GM19035 (cell line): ENCODE data around the gene PLET1.

Experiments used
- ATAC-seq: cut with Tn5 transposase; IDR thresholded peaks from one replicate; pipeline ENCODE4 v1.9.1; 2021; ENCODE audit not compliant: unreplicated experiment

The PLET1 gene

DNA sequence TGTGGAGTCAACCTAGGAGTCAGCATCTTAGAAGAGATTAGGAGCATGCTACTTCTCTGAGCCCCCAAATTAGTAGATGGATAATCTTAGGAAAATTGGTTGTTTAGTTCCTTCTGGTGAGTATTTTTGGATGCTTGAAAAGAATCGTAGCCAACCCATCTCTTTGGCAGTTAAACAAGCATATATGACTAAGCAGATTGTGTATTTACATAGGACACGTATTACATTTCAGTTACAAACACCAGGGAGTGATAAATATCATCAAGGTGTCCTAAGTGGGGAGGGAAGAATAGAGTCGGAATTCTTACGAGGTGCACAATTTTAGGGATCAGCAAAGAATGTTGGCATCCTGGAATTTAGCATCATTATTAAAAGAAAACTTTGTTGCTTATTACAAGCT, 13.5 kb downstream of the PLET1 start:
- ATAC-seq: no peak

GRCh38 chr11:112241486-112241885, 19.2 kb downstream of the PLET1 start:
- ATAC-seq: no peak

GRCh38 chr11:112238041-112238440, 22.6 kb downstream of the PLET1 start:
- no peak for ATAC-seq

DNA sequence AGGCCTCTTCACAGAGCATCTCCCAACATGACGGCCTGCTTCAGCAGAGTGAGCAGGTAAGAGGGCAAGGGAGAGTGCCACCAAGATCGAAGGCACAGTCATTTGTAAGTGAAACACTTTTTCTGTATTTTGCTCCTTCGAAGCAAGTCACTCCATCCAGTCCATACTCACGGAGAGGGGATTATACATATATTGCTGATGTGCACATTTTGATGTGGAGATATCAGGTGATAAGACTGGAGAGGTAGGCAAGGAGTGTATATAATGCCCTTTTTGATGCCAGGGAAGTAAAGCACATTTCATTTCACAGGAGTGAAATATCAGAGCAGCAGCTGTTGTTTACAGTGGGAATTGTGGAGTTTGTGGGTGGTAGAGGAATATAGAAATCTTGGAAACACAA, 23.2 kb downstream of the PLET1 start:
- no peak for ATAC-seq

- ATAC-seq: no peak
Measured at GRCh38 chr11:112235750-112236390, 24.8 kb downstream of the PLET1 start.

DNA sequence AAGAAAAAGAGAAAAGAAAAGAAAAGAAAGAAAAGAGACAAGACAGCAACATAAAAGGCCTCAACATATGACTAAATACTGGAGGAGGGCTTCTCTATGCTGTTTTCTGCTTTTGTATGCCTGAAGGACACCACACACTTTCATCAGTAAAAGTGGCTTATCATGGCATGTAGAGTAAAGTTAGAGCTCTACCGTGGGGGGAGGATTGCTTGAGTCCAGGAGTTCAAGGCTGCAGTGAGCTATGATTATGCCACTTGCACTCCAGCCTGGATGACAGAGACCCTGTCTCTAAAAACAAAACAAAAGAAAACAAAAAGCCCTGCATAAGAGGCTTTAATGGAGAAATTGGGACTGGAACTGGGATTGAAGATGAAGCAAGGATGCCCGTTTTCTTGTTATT, 28.7 kb downstream of the PLET1 start:
- no peak for ATAC-seq

DNA sequence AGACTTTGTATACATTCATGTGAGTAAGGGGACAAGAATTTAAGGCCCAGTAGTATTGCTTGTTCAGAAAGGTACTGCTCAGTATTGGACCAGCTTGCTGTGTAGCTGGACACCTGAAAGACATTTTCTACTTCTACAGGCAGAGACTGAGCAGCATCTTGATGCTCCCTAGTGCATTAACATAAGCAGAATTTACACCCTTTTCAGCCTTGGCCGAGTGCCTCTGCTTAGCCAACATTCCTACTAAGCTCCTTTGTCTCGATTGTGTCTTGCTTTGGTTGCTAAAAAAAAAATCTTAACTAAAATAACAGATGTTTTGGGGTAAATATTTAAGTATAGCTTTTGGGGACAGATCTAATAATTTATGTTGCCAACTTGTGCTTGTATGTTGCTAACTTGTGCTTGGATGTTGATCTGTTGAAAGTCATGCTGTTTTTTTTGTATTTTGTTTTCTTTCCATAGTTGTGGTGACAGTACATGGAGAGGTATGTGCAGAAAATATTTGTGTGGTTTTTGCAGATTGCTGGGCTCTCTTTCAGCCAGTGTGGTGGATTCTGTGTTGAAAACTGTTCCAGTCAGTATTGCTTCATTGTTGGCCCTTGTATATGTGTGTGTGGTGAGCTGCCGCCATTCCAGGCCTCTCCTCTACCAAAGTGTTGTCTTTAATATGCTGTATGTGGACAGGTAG, 30.8 kb downstream of the PLET1 start:
- no peak for ATAC-seq

- no peak for ATAC-seq
Measured at GRCh38 chr11:112229159-112229558, 31.5 kb downstream of the PLET1 start.

DNA sequence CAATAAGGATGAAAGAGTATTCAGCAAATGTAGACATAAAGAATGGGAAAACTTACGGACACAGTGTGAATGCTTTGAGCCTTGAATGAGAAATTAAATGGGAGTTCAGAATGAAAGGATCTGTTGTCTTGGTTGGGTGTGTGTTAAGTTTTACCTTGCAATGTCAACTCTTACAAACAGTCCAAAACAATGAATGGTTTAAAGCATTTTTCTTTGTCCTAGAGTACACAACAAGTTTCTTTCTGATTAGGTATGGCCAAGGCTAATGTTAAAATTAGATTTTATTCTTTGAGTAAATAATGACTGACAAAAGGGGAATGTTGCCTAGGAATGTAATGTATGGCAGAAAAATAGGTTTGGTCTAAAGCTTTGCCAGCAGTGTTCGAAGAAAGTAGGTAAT, 32.0 kb downstream of the PLET1 start:
- no peak for ATAC-seq

DNA sequence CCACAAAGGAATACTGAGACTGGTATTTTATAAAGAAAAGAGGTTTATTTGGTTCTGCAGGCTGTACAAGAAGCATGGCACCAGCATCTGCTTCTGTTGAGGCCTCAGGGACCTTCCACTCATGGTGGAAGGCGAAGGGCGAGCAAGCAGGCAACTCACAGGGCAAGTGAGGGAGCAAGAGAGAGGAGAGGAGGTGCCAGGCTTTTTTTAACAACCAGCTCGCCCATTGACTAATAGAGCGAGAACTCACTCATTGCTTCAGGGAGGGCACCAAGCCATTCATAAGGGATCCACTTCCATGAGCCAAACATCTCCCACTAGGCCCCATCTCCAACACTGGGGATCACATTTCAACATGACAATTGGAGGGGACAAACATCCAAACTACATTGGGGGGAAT, 33.2 kb downstream of the PLET1 start:
- no peak for ATAC-seq

DNA sequence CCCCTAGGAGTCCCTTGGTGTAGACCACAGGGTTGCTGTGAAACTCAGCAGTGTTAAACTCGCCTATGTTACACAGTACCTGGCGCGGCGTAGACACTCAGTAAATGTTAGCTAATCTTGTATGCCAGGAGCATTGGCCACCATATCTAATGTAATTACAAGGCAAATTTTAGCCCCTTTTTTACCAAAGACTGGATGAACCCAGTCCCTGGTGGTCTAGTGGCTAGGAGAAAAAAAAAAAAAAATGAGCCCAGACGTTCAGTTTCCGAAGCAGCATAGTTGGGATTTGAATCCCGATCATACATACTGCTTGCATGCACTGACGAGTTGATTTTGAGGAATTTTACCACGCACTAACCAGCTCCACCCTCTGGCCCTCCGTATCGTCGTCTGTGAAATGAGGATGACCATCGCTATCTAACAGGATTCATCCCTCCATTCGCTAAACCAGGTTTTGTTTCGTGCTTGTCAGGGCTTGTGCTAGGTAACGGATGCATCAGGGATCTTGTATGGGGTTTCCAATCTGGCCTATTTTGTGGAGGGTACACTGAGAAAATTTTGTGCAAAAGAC, 33.7 kb downstream of the PLET1 start:
- ATAC-seq: peak; percentile 50

DNA sequence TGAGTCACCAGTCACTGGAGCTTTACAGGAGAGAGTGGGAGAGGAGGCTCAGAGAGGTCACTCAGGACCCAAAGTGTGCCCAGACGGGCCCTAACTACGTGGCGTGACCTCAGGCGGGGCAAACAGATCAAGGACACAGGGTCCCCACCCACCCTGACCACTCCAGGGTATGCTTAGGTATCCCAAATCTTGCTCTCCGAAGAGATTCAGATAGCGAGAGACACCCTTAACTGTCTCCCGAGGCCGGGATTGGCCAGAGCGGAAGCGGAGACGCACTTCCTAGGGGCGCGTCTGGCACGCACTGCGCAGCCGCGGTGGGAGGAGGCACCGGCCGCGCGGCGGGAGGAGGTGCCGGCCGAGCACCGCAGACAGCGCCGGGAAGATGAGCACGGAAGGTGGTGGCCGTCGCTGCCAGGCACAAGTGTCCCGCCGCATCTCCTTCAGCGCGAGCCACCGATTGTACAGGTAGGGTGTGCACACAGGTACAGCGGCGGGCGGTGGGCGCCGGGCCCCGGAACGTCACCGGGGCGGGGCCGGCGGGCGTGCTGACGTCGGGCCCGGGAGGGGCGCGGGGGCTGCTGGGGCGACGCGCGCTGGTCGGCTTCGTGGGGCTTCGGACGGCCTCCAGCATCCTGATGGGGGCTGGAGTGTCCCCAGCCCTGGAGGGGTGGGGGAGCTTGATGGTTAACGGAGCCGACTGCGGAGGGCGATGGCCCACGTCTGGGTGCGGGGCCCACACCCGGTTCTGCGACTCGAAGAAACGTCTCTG, 34.4 kb downstream of the PLET1 start, which contains the start of gene PTS:
Gene PTS, plus strand, starts transcription at position 367 of the 769 bp plus-strand sequence. Its CDS starts 16 bp downstream, at position 383.
- peak; percentile 96 for ATAC-seq

DNA sequence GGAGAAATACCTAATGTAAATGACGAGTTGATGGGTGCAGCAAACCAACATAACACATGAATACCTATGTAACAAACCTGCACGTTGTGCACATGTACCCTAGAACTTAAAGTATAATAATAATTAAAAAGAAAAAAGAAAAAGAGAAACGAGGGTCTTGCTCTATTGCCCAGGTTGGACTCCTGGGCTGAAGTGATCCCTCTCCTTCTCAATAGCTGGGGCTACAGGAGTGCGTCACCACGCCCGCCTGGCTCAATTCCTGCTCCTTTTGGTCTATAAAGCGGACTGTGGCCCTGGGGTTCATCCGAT, 35.0 kb downstream of the PLET1 start:
- no peak for ATAC-seq

DNA sequence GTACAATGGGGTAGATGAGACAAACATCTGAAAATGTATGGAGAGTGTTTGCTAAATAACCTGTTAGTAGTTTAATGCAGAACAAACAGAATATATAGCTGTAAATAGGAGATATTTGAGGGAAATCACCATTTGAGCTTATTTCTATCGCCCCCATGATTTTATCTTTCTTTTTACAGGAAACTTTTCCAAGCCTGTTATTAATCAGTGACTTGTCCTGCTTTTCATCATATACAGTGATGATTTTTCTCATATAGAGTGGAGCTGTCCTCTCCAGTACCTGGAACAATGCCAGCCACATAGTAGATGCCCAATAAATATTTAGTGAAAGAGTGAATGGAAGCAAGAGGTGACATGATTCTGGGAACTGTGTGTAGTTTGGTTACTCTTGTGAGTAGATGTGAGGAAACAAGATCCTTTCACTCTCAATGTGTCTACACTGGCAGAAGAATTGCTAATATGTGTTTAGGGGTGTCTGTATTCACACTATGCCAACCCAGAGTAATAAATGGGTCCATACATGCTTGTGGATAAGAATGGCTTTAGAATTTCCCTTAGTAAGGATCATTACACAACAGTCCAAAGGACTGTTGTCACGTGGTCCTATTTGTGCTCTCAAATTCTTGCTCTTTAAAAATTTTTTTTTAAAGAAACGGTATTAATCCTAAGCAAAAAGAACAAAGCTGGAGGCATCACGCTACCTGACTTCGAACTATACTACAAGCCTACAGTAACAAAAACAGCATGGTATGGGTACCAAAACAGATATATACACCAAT, 36.7 kb downstream of the PLET1 start:
- ATAC-seq: no peak

GRCh38 chr11:112223121-112223520, 37.5 kb downstream of the PLET1 start:
- no peak for ATAC-seq

- no peak for ATAC-seq
Measured at GRCh38 chr11:112222303-112222702, 38.4 kb downstream of the PLET1 start.

GRCh38 chr11:112221274-112221835, 39.3 kb downstream of the PLET1 start:
- no peak for ATAC-seq

- peak; percentile 97 for ATAC-seq
Measured at GRCh38 chr11:112219476-112220232, 41.0 kb downstream of the PLET1 start.

DNA sequence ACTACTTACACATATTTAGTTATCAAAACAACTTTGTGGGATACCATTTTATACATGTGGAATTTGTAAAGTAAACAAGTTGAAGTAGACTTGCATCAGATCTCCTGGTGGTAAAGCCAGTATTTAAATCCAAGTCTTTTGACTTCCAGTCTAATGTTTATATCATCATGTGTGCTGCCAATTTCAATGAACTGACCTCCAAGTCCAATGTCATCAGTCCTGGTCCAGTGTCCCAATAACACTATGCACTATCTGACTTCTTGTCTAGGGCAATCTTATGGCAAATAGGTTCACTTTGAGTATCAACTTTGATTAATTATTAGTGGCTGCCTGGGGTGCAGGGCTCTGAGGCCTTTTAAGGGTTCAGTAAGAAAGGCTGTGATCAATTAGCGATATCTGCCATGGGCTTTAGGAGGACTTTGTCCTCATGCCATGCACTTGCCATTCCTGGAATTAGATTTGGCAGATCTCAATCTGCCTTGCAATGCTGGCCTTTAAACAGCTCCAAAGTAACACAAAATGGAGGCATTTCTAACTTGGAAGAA, 44.0 kb downstream of the PLET1 start:
- no peak for ATAC-seq

DNA sequence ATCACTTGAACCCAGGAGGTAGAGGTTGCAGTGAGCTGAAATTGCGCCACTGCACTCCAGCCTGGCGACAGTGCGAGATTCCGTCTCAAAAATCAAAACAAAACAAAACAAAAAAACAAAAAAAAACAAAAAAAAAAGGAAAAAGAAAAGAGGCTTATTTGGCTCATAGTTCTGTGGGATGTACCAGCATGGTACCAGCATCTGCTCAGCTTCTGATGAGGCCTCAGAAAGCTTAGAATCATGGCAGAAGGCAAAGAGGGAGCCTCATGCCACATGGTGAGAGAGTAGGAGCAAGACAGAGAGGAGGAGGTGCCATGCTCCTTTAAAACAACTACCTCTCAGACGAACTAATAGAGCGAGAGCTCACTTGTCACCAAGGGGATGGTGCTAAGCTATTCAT, 45.0 kb downstream of the PLET1 start:
- no peak for ATAC-seq
